HepG2 (cell line): Measurements from ENCODE around the gene EPO. TPM values are rescaled to one million over a fixed set of nuclear protein-coding genes. Genes with fewer than 3 reads are reported as not detected.
A peak's percentile ranks its signal among the peaks of the same experiment; 100 is the strongest.

ENCODE experiments used
- ATAC-seq: fragments of 200-7000 bp; cut with Tn5 transposase; 3 replicates; pipeline ENCODE4 v1.9.1; 2020; ENCODE audit warnings: mild to moderate bottlenecking, moderate library complexity
- BruUV-seq: library from RNA; stranded (reverse); fragments of 400-500 nt; replicated peaks from 2 replicates; lab custom pipeline; 2021; lab: Mats Ljungman, UMichigan
- CTCF ChIA-PET: fragments of 300-600 bp; formaldehyde crosslinking; extraction: SDS; loops from one replicate; lab custom pipeline; 2021; ENCODE audit warnings: low total read pairs, inconsistent platforms, low intra/inter-chr PET ratio; lab: Yijun Ruan, JAX
- POLR2A ChIA-PET: fragments of 350-600 bp; sonication (Branson Sonifier 250); formaldehyde crosslinking; loops from one replicate; lab custom pipeline; 2020; ENCODE audit warnings: antibody characterized with exemption, inconsistent platforms; lab: Yijun Ruan, JAX
- DNase-seq: peaks from one replicate; pipeline ENCODE4 v3.0.0-alpha.2; 2015; ENCODE audit warnings: low spot score
- FAIRE-seq: peaks from 3 replicates; lab custom pipeline; 2011; peaks lifted over from hg19 to GRCh38; lab: Jason Lieb, UNC
- H2AFZ ChIP-seq: one replicate; pipeline ENCODE4 v1.6.1; 2011; ENCODE audit warnings: low read length, inconsistent platforms
- H3K27ac ChIP-seq: fragments of 300-600 bp; 3 replicates; pipeline ENCODE4 v1.8.0; 2011; ENCODE audit warnings: mixed run types, mild to moderate bottlenecking, mixed read lengths, low read length, inconsistent platforms; ENCODE audit not compliant: insufficient read depth; ENCODE audit errors: extremely low read length
- H3K27me3 ChIP-seq, 2 experiments: fragments of 200-600 bp in 1 of 2; 2 replicates in 1 of 2; 3 replicates in 1 of 2; pipeline versions ENCODE4 v1.6.0 to v1.8.0; 2011; ENCODE audit warnings: low read length in 2 of 2, mild to moderate bottlenecking in 2 of 2, moderate library complexity in 2 of 2, inconsistent platforms in 1 of 2; ENCODE audit not compliant: insufficient read depth in 2 of 2, control insufficient read depth in 1 of 2
- H3K36me3 ChIP-seq, 2 experiments: fragments of 200-600 bp in 1 of 2; replicated peaks in 1 of 2; 2 replicates in 1 of 2; 3 replicates in 1 of 2; pipeline versions ENCODE4 v1.5.1 to v1.8.0; 2011; ENCODE audit warnings: low read length in 2 of 2, inconsistent platforms in 1 of 2; ENCODE audit not compliant: insufficient read depth in 2 of 2, control insufficient read depth in 1 of 2
- H3K4me1 ChIP-seq: 2 replicates; pipeline ENCODE4 v1.5.1; 2012; ENCODE audit warnings: low read length, inconsistent platforms; ENCODE audit not compliant: insufficient read depth
- H3K4me2 ChIP-seq: 2 replicates; pipeline ENCODE4 v1.6.0; 2011; ENCODE audit warnings: low read depth, low read length, inconsistent platforms
- H3K4me3 ChIP-seq, 3 experiments: fragments of 200-600 bp in 1 of 3; sonication (generic), shearing (Covaris generic) in 1 of 3; replicated peaks in 1 of 3; 2 replicates each; pipeline ENCODE4 v1.5.1; 2011 to 2016; ENCODE audit warnings: low read length in 3 of 3, inconsistent platforms in 2 of 3, low read depth in 2 of 3, mild to moderate bottlenecking in 2 of 3, control low read depth in 1 of 3, mixed read lengths in 1 of 3; ENCODE audit not compliant: insufficient read depth in 1 of 3
- H3K79me2 ChIP-seq: one replicate; pipeline ENCODE4 v1.6.1; 2011; ENCODE audit warnings: low read length, inconsistent platforms; ENCODE audit not compliant: insufficient read depth
- H3K9ac ChIP-seq: 2 replicates; pipeline ENCODE4 v1.6.0; 2011; ENCODE audit warnings: mild to moderate bottlenecking, low read depth, low read length, inconsistent platforms; ENCODE audit not compliant: insufficient read depth
- H3K9me3 ChIP-seq: 2 replicates; pipeline ENCODE4 v1.5.1; 2012; ENCODE audit warnings: mild to moderate bottlenecking, low read length
- H4K20me1 ChIP-seq: 2 replicates; pipeline ENCODE4 v1.6.0; 2011; ENCODE audit warnings: inconsistent platforms, mild to moderate bottlenecking, low read length, moderate library complexity; ENCODE audit not compliant: insufficient read depth
- CBFB ChIP-seq: sonication (generic); formaldehyde crosslinking; IDR thresholded peaks from 2 replicates; pipeline ENCODE4 v1.4.0; 2020; ENCODE audit warnings: missing genetic modification reagents
- ESRRA ChIP-seq: sonication (generic); formaldehyde crosslinking; IDR thresholded peaks from 2 replicates; pipeline ENCODE4 v1.5.1; 2020; ENCODE audit warnings: mild to moderate bottlenecking, low read depth, missing genetic modification reagents
- GATAD2A ChIP-seq: IDR thresholded peaks from 2 replicates; pipeline ENCODE4 v1.6.1; 2016
- MAZ ChIP-seq, 2 experiments: sonication (generic) in 1 of 2; formaldehyde crosslinking in 1 of 2; IDR thresholded peaks; 2 replicates each; pipeline versions ENCODE4 v1.5.0 to v1.6.1; 2012 to 2020; ENCODE audit warnings: low read depth in 2 of 2, mild to moderate bottlenecking in 2 of 2, borderline replicate concordance in 1 of 2, improper control_type of control experiment in 1 of 2, low read length in 1 of 2, missing genetic modification reagents in 1 of 2, moderate library complexity in 1 of 2
- MXD3 ChIP-seq: IDR thresholded peaks from 2 replicates; pipeline ENCODE4 v1.6.1; 2016; ENCODE audit warnings: mild to moderate bottlenecking, missing biosample characterization, missing genetic modification reagents
- MYC ChIP-seq: sonication (generic); formaldehyde crosslinking; IDR thresholded peaks from 2 replicates; pipeline ENCODE4 v1.9.0; 2021; ENCODE audit warnings: missing genetic modification reagents, borderline replicate concordance
- SIN3A ChIP-seq: IDR thresholded peaks from 2 replicates; pipeline ENCODE4 v1.6.1; 2011; ENCODE audit warnings: low read depth, mild to moderate bottlenecking, control low read depth, low read length, borderline replicate concordance
- SP4 ChIP-seq: sonication (generic); formaldehyde crosslinking; IDR thresholded peaks from 2 replicates; pipeline ENCODE4 v1.8.1; 2023; ENCODE audit warnings: mild to moderate bottlenecking, missing genetic modification reagents
- ZFX ChIP-seq: sonication (generic); formaldehyde crosslinking; IDR thresholded peaks from 2 replicates; pipeline ENCODE4 v1.4.0; 2020; ENCODE audit warnings: mild to moderate bottlenecking, low read depth, missing genetic modification reagents, moderate library complexity
- ZGPAT ChIP-seq: IDR thresholded peaks from 2 replicates; pipeline ENCODE4 v1.6.1; 2016; ENCODE audit warnings: mild to moderate bottlenecking
- ZNF121 ChIP-seq: sonication (generic); formaldehyde crosslinking; IDR thresholded peaks from 2 replicates; pipeline ENCODE4 v1.5.0; 2020; ENCODE audit warnings: mild to moderate bottlenecking, missing genetic modification reagents
- ZNF383 ChIP-seq: sonication (generic); formaldehyde crosslinking; IDR thresholded peaks from 2 replicates; pipeline ENCODE4 v1.4.0; 2020; ENCODE audit warnings: missing genetic modification reagents, mild to moderate bottlenecking, borderline replicate concordance
- ZNF496 ChIP-seq: sonication (generic); formaldehyde crosslinking; IDR thresholded peaks from 2 replicates; pipeline ENCODE4 v1.8.1; 2023; ENCODE audit warnings: mild to moderate bottlenecking, moderate library complexity, missing genetic modification reagents; ENCODE audit not compliant: insufficient replicate concordance
- ZNF746 ChIP-seq: sonication (generic); formaldehyde crosslinking; IDR thresholded peaks from 2 replicates; pipeline ENCODE4 v1.8.0; 2022; ENCODE audit warnings: mild to moderate bottlenecking, missing genetic modification reagents
- WGBS: methylation state at CpG from one replicate; pipeline ENCODE4 v1.1.6; 2017; ENCODE audit warnings: low lambda C conversion rate; 5-methylcytosine and 5-hydroxymethylcytosine counted together
- in situ Hi-C: cut with HindIII; loops from 2 replicates; pipeline ENCODE4 v1.10.0; 2017; ENCODE audit warnings: low pct_unique_long_range_greater_than_20kb; ENCODE audit not compliant: extremely low pct_ligation_motif_present
- intact Hi-C: fragments of 100-400 bp; cut with micrococcal nuclease; formaldehyde crosslinking; loops from one replicate; pipeline ENCODE4 v1.10.0; 2022; ENCODE audit not compliant: unreplicated experiment
- polyA plus RNA-seq, 8 experiments: library from polyadenylated mRNA; depleted of rRNA in 3 of 8; stranded (reverse) in 7 of 8; unstranded in 1 of 8; fragments of >200 nt; fragmentation: Illumina TruSeq in 4 of 8; extraction: Trizol in 4 of 8; gene quantifications; 2 replicates each; pipeline versions ENCODE4 v1.2.1 to v1.2.3, GENCODE V29; 2011 to 2016; ENCODE audit warnings: low read depth in 4 of 8, missing spikeins in 1 of 8, mixed read lengths in 1 of 8; ENCODE audit not compliant: insufficient read depth in 1 of 8
- total RNA-seq, 5 experiments: library from RNA; depleted of rRNA; stranded (reverse); fragments of >200 nt; fragmentation: Illumina TruSeq; extraction: Trizol; gene quantifications; 2 replicates each; pipeline ENCODE4 v1.2.3, GENCODE V29; 2016; ENCODE audit warnings: low read depth in 1 of 5
- TF ChIP-seq, protein P1 (sequence below): IDR thresholded peaks from 2 replicates; pipeline ENCODE4 v1.6.1; 2016; ENCODE audit warnings: missing compliant biosample characterization, missing genetic modification reagents, borderline replicate concordance
- TF ChIP-seq, protein P2 (sequence below): conservative IDR thresholded peaks from 2 replicates; pipeline ENCODE4 v1.6.1; 2018; ENCODE audit warnings: missing genetic modification reagents
- TF ChIP-seq, protein P3 (sequence below): sonication (generic); formaldehyde crosslinking; IDR thresholded peaks from 2 replicates; pipeline ENCODE4 v1.4.0; 2020; ENCODE audit warnings: missing genetic modification reagents, low read depth, mild to moderate bottlenecking, borderline replicate concordance

Gene EPO
- total and polyA plus RNA-seq, 2 of the 13 experiments (the other 11 are each of a cell fraction or from before 2014, with no cell fraction given), result 10.3 to 25.7 TPM

- ChIA-PET POLR2A (interaction anchor here (0.6 to 4.4 kb wide), 7 partner anchors 11 to 266 kb away, joined by 3 to 18 read pairs (median 5); partner anchors contain the start of genes EPHB4, FBXO24, GNB2 and LRCH4), CTCF (no interaction called here)
- BruUV-seq, result no TSS peak
- Histone ChIP-seq H3K9ac (peak within 1 kb of the TSS; percentile 88), H3K4me1 (peaks cover 34% of the 10 kb centered on the region), H4K20me1 (peaks cover 30% of the 10 kb centered on the region), H3K79me2 (peaks cover 41% of the 10 kb centered on the region), H3K9me3 (no peaks in the 10 kb centered on the region), H3K4me3 (peak within 1 kb of the TSS; percentile 93 to 97 (median 96)), H3K27me3 (no peaks in the 10 kb centered on the region), H2AFZ (no peak within 1 kb of the TSS), H3K36me3 (peaks cover 1 to 10% of the 10 kb centered on the region in 2 experiments; a peak in 1 of 5 replicates), H3K27ac (peak within 1 kb of the TSS; percentile 66), H3K4me2 (peak within 1 kb of the TSS; percentile 89)
- ATAC-seq (no peak), FAIRE-seq (no peak), DNase-seq (peak; percentile 33)
- WGBS, result 4% methylated on average over 3 of the region's 102 CpGs
- in situ Hi-C loops, result loop anchor here (5.0 to 10.0 kb wide), 2 partner anchors 82 to 229 kb away; partner anchors contain the start of genes MOSPD3 and SPACDR
- intact Hi-C loops, result loop anchor here (5.0 kb wide), 1 partner anchor 82 kb away; the partner anchor contains the start of gene MOSPD3
- TF ChIP-seq CBFB (CRISPR knock-in tag) (no peak), GATAD2A (CRISPR knock-in tag) (0 out of 2 replicates have a peak, but pooled peaks have one; percentile 15), ZNF383 (CRISPR knock-in tag) (no peak), ZNF496 (CRISPR knock-in tag) (no peak), SIN3A (0 out of 2 replicates have a peak, but pooled peaks have one; percentile 15), ZFX (CRISPR knock-in tag) (peak; percentile 63), SP4 (CRISPR knock-in tag) (0 out of 2 replicates have a peak, but pooled peaks have one; percentile 34), MAZ (IDR thresholded peaks at IDR 0.05; ENCODE audit: borderline replicate concordance, low read depth, low read length) (0 out of 2 replicates have a peak, but pooled peaks have one; percentile 15), MAZ (CRISPR knock-in tag; IDR thresholded peaks at IDR 0.05; ENCODE audit: low read depth) (no peak; the same call in 1 of the 2 replicates), MXD3 (CRISPR knock-in tag) (peak; percentile 31; the same call in 1 of the 2 replicates), MYC (CRISPR knock-in tag) (peak; percentile 55), ESRRA (CRISPR knock-in tag) (0 out of 2 replicates have a peak, but pooled peaks have one; percentile 37), ZGPAT (CRISPR knock-in tag) (peak; percentile 30; the same call in 1 of the 2 replicates), ZNF746 (CRISPR knock-in tag) (peak; percentile 64; the same call in 1 of the 2 replicates), ZNF121 (CRISPR knock-in tag) (0 out of 2 replicates have a peak, but pooled peaks have one; percentile 38)
- TF ChIP-seq, protein P1, sequence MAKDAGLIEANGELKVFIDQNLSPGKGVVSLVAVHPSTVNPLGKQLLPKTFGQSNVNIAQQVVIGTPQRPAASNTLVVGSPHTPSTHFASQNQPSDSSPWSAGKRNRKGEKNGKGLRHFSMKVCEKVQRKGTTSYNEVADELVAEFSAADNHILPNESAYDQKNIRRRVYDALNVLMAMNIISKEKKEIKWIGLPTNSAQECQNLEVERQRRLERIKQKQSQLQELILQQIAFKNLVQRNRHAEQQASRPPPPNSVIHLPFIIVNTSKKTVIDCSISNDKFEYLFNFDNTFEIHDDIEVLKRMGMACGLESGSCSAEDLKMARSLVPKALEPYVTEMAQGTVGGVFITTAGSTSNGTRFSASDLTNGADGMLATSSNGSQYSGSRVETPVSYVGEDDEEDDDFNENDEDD (CRISPR knock-in tag), result peak; percentile 89; the same call in 1 of the 2 replicates
- TF ChIP-seq, protein P2, sequence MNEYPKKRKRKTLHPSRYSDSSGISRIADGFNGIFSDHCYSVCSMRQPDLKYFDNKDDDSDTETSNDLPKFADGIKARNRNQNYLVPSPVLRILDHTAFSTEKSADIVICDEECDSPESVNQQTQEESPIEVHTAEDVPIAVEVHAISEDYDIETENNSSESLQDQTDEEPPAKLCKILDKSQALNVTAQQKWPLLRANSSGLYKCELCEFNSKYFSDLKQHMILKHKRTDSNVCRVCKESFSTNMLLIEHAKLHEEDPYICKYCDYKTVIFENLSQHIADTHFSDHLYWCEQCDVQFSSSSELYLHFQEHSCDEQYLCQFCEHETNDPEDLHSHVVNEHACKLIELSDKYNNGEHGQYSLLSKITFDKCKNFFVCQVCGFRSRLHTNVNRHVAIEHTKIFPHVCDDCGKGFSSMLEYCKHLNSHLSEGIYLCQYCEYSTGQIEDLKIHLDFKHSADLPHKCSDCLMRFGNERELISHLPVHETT, result peak; percentile 72; the same call in 1 of the 2 replicates
- TF ChIP-seq, protein P3, sequence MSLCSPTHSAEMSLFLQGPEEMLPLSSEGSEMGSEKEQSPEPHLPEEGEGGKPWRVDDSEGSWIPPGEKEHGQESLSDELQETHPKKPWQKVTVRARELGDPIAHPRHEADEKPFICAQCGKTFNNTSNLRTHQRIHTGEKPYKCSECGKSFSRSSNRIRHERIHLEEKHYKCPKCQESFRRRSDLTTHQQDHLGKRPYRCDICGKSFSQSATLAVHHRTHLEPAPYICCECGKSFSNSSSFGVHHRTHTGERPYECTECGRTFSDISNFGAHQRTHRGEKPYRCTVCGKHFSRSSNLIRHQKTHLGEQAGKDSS, result 0 out of 2 replicates have a peak, but pooled peaks have one; percentile 21
Measured at GRCh38 chr7:100694098-100694745, 26.0 kb upstream of the EPO start, which contains the start of gene GIGYF1. Gene GIGYF1, minus strand, starts transcription at chr7:100694250. Its CDS starts 6,012 bp downstream, at chr7:100688238.
